ENCODE data around the gene SCAMP4. TPM values are rescaled to one million over a fixed set of nuclear protein-coding genes. Genes with fewer than 3 reads are reported as not detected.

Gene SCAMP4
- total and polyA plus RNA-seq, 2 experiments from 2014 or later = 39.4 to 106 TPM

- TF ChIP-seq, protein P1, sequence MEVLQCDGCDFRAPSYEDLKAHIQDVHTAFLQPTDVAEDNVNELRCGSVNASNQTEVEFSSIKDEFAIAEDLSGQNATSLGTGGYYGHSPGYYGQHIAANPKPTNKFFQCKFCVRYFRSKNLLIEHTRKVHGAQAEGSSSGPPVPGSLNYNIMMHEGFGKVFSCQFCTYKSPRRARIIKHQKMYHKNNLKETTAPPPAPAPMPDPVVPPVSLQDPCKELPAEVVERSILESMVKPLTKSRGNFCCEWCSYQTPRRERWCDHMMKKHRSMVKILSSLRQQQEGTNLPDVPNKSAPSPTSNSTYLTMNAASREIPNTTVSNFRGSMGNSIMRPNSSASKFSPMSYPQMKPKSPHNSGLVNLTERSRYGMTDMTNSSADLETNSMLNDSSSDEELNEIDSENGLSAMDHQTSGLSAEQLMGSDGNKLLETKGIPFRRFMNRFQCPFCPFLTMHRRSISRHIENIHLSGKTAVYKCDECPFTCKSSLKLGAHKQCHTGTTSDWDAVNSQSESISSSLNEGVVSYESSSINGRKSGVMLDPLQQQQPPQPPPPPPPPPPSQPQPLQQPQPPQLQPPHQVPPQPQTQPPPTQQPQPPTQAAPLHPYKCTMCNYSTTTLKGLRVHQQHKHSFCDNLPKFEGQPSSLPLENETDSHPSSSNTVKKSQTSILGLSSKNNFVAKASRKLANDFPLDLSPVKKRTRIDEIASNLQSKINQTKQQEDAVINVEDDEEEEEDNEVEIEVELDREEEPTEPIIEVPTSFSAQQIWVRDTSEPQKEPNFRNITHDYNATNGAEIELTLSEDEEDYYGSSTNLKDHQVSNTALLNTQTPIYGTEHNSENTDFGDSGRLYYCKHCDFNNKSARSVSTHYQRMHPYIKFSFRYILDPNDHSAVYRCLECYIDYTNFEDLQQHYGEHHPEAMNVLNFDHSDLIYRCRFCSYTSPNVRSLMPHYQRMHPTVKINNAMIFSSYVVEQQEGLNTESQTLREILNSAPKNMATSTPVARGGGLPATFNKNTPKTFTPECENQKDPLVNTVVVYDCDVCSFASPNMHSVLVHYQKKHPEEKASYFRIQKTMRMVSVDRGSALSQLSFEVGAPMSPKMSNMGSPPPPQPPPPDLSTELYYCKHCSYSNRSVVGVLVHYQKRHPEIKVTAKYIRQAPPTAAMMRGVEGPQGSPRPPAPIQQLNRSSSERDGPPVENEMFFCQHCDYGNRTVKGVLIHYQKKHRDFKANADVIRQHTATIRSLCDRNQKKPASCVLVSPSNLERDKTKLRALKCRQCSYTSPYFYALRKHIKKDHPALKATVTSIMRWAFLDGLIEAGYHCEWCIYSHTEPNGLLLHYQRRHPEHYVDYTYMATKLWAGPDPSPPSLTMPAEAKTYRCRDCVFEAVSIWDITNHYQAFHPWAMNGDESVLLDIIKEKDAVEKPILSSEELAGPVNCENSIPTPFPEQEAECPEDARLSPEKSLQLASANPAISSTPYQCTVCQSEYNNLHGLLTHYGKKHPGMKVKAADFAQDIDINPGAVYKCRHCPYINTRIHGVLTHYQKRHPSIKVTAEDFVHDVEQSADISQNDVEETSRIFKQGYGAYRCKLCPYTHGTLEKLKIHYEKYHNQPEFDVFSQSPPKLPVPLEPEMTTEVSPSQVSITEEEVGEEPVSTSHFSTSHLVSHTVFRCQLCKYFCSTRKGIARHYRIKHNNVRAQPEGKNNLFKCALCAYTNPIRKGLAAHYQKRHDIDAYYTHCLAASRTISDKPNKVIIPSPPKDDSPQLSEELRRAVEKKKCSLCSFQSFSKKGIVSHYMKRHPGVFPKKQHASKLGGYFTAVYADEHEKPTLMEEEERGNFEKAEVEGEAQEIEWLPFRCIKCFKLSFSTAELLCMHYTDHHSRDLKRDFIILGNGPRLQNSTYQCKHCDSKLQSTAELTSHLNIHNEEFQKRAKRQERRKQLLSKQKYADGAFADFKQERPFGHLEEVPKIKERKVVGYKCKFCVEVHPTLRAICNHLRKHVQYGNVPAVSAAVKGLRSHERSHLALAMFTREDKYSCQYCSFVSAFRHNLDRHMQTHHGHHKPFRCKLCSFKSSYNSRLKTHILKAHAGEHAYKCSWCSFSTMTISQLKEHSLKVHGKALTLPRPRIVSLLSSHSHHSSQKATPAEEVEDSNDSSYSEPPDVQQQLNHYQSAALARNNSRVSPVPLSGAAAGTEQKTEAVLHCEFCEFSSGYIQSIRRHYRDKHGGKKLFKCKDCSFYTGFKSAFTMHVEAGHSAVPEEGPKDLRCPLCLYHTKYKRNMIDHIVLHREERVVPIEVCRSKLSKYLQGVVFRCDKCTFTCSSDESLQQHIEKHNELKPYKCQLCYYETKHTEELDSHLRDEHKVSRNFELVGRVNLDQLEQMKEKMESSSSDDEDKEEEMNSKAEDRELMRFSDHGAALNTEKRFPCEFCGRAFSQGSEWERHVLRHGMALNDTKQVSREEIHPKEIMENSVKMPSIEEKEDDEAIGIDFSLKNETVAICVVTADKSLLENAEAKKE (CRISPR knock-in tag; IDR thresholded peaks at IDR 0.05) = no peak
These were observed 8.7 kb upstream of the SCAMP4 start (continued) for GRCh38 chr19:1896508-1896907.

GRCh38 chr19:1901940-1902404, 3.2 kb upstream of the SCAMP4 start:
- Histone ChIP-seq H4K20me1 (replicated peaks; ENCODE audit: insufficient read depth) (peaks cover 7% of the 10 kb centered on the region), H2AFZ (no peak overlapping the region), H3K79me2 (replicated peaks; ENCODE audit: insufficient read depth) (peaks cover 14% of the 10 kb centered on the region), H3K27ac (ENCODE audit: low read depth) (no peak overlapping the region), H3F3A (replicated peaks; ENCODE audit: low read depth) (peaks cover 20% of the 10 kb centered on the region), H3K9me2 (ENCODE audit: insufficient read depth) (no peaks in the 10 kb centered on the region), H3K4me1 (ENCODE audit: insufficient read depth) (peaks cover 12% of the 10 kb centered on the region), H3K27me3 (ENCODE audit: insufficient read depth) (no peaks in the 10 kb centered on the region), H3K4me3 (no peak overlapping the region), H3K4me2 (no peak overlapping the region), H3K36me3 (ENCODE audit: insufficient read depth) (no peaks in the 10 kb centered on the region)
- Mint-ChIP-seq H3K27ac (no peak overlapping the region), H3K4me3 (no peak overlapping the region), H3K4me1 (peaks cover 24% of the 10 kb centered on the region), H3K27me3 (ENCODE audit: insufficient read depth, low read depth, poor library complexity) (peaks cover 27% of the 10 kb centered on the region), H3K36me3 (ENCODE audit: low read depth) (peaks cover 6% of the 10 kb centered on the region), H3K9me3 (peaks cover 7% of the 10 kb centered on the region; the same call in 2 of the 3 replicates)
- TF ChIP-seq, protein P1 (CRISPR knock-in tag; IDR thresholded peaks at IDR 0.05) = no peak
- TF ChIP-seq, protein P2, sequence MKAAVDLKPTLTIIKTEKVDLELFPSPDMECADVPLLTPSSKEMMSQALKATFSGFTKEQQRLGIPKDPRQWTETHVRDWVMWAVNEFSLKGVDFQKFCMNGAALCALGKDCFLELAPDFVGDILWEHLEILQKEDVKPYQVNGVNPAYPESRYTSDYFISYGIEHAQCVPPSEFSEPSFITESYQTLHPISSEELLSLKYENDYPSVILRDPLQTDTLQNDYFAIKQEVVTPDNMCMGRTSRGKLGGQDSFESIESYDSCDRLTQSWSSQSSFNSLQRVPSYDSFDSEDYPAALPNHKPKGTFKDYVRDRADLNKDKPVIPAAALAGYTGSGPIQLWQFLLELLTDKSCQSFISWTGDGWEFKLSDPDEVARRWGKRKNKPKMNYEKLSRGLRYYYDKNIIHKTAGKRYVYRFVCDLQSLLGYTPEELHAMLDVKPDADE (IDR thresholded peaks at IDR 0.05) = no peak
- TF ChIP-seq, protein P3, sequence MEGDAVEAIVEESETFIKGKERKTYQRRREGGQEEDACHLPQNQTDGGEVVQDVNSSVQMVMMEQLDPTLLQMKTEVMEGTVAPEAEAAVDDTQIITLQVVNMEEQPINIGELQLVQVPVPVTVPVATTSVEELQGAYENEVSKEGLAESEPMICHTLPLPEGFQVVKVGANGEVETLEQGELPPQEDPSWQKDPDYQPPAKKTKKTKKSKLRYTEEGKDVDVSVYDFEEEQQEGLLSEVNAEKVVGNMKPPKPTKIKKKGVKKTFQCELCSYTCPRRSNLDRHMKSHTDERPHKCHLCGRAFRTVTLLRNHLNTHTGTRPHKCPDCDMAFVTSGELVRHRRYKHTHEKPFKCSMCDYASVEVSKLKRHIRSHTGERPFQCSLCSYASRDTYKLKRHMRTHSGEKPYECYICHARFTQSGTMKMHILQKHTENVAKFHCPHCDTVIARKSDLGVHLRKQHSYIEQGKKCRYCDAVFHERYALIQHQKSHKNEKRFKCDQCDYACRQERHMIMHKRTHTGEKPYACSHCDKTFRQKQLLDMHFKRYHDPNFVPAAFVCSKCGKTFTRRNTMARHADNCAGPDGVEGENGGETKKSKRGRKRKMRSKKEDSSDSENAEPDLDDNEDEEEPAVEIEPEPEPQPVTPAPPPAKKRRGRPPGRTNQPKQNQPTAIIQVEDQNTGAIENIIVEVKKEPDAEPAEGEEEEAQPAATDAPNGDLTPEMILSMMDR (conservative IDR thresholded peaks at IDR 0.05; ENCODE audit: low read depth in 2 of 2) = no peak
- ATAC-seq = no peak
- no peak for DNase-seq (ENCODE audit: low spot score)

All from GM23338 (cell line).